H9 (cell line): ENCODE measurements around the gene VPREB3. TPM values are rescaled to one million over a fixed set of nuclear protein-coding genes. Genes with fewer than 3 reads are reported as not detected.

Source experiments
- DNase-seq: peaks from one replicate; pipeline ENCODE4 v3.0.0-alpha.2; 2017
- H2AFZ ChIP-seq: one replicate; pipeline ENCODE4 v1.6.1; 2013; ENCODE audit warnings: mild to moderate bottlenecking, low read length, control low read depth, moderate library complexity
- H2AK5ac ChIP-seq: 2 replicates; pipeline ENCODE4 v1.6.1; 2013; ENCODE audit warnings: low read length, control low read depth, mixed read lengths; ENCODE audit not compliant: insufficient read length
- H2BK120ac ChIP-seq: one replicate; pipeline ENCODE4 v1.6.1; 2013; ENCODE audit warnings: low read depth, mild to moderate bottlenecking, low read length, control low read depth, inconsistent platforms; ENCODE audit not compliant: poor library complexity, severe bottlenecking
- H2BK12ac ChIP-seq: 2 replicates; pipeline ENCODE4 v1.6.1; 2013; ENCODE audit warnings: low read length, control low read depth, mixed read lengths, low read depth; ENCODE audit not compliant: insufficient read length
- H2BK15ac ChIP-seq: 2 replicates; pipeline ENCODE4 v1.6.1; 2013; ENCODE audit warnings: low read depth, low read length, control low read depth
- H2BK20ac ChIP-seq: one replicate; pipeline ENCODE4 v1.6.1; 2013; ENCODE audit warnings: low read depth, mild to moderate bottlenecking, low read length, control low read depth, inconsistent platforms; ENCODE audit not compliant: poor library complexity, severe bottlenecking
- H2BK5ac ChIP-seq: 2 replicates; pipeline ENCODE4 v1.6.1; 2013; ENCODE audit warnings: low read length, control low read depth, mixed read lengths; ENCODE audit not compliant: insufficient read length
- H3K14ac ChIP-seq: 2 replicates; pipeline ENCODE4 v1.6.1; 2013; ENCODE audit warnings: low read length, control low read depth; ENCODE audit not compliant: insufficient read depth
- H3K18ac ChIP-seq: 2 replicates; pipeline ENCODE4 v1.6.1; 2013; ENCODE audit warnings: low read depth, mild to moderate bottlenecking, mixed read lengths, low read length, control low read depth; ENCODE audit not compliant: insufficient read length
- H3K23ac ChIP-seq: 2 replicates; pipeline ENCODE4 v1.6.1; 2013; ENCODE audit warnings: low read length, control low read depth, mixed read lengths, low read depth; ENCODE audit not compliant: insufficient read length
- H3K23me2 ChIP-seq: 2 replicates; pipeline ENCODE4 v1.6.1; 2013; ENCODE audit warnings: low read depth, mild to moderate bottlenecking, mixed read lengths, low read length, control low read depth; ENCODE audit not compliant: insufficient read length, poor library complexity, severe bottlenecking
- H3K27ac ChIP-seq: 2 replicates; pipeline ENCODE4 v1.5.1; 2013; ENCODE audit warnings: low read length, control low read depth, mixed read lengths, low read depth; ENCODE audit not compliant: insufficient read length
- H3K27me3 ChIP-seq: 2 replicates; pipeline ENCODE4 v1.6.1; 2013; ENCODE audit warnings: low read length, control low read depth, inconsistent platforms; ENCODE audit not compliant: insufficient read depth
- H3K4ac ChIP-seq: 2 replicates; pipeline ENCODE4 v1.6.1; 2013; ENCODE audit warnings: low read depth, mild to moderate bottlenecking, control low read depth, inconsistent platforms, low read length, moderate library complexity
- H3K4me1 ChIP-seq: 2 replicates; pipeline ENCODE4 v1.6.1; 2013; ENCODE audit warnings: low read length, control low read depth, inconsistent platforms; ENCODE audit not compliant: insufficient read depth
- H3K4me2 ChIP-seq: 2 replicates; pipeline ENCODE4 v1.6.1; 2013; ENCODE audit warnings: low read length, control low read depth, mixed read lengths; ENCODE audit not compliant: insufficient read length, insufficient read depth
- H3K56ac ChIP-seq: 2 replicates; pipeline ENCODE4 v1.6.1; 2013; ENCODE audit warnings: low read depth, mild to moderate bottlenecking, mixed read lengths, low read length, control low read depth; ENCODE audit not compliant: insufficient read length
- H3K79me1 ChIP-seq: 2 replicates; pipeline ENCODE4 v1.6.1; 2013; ENCODE audit warnings: low read depth, mild to moderate bottlenecking, moderate library complexity, low read length, control low read depth, inconsistent platforms; ENCODE audit not compliant: insufficient read depth, poor library complexity, severe bottlenecking
- H3K79me2 ChIP-seq: 2 replicates; pipeline ENCODE4 v1.6.1; 2013; ENCODE audit warnings: low read length, control low read depth, inconsistent platforms; ENCODE audit not compliant: insufficient read depth
- H3K9ac ChIP-seq: 2 replicates; pipeline ENCODE4 v1.6.1; 2013; ENCODE audit warnings: low read length, control low read depth, mixed read lengths; ENCODE audit not compliant: insufficient read length; ENCODE audit errors: extremely low read depth
- H3K9me3 ChIP-seq: one replicate; pipeline ENCODE4 v1.6.1; 2013; ENCODE audit warnings: low read depth, low read length, inconsistent platforms; ENCODE audit not compliant: control insufficient read depth
- H3T11ph ChIP-seq: one replicate; pipeline ENCODE4 v1.6.1; 2013; ENCODE audit warnings: mild to moderate bottlenecking, low read length, control low read depth, inconsistent platforms
- H4K20me1 ChIP-seq: one replicate; pipeline ENCODE4 v1.6.1; 2013; ENCODE audit not compliant: control insufficient read depth, insufficient read length, insufficient read depth
- H4K5ac ChIP-seq: 2 replicates; pipeline ENCODE4 v1.6.1; 2013; ENCODE audit warnings: low read depth, mild to moderate bottlenecking, mixed read lengths, low read length, control low read depth; ENCODE audit not compliant: insufficient read length
- H4K8ac ChIP-seq: replicated peaks from 2 replicates; pipeline ENCODE4 v1.6.1; 2013; ENCODE audit warnings: low read length, control low read depth, mixed read lengths, low read depth; ENCODE audit not compliant: insufficient read length
- H4K91ac ChIP-seq: 2 replicates; pipeline ENCODE4 v1.6.1; 2013; ENCODE audit warnings: low read depth, mild to moderate bottlenecking, moderate library complexity, mixed read lengths, low read length, control low read depth; ENCODE audit not compliant: insufficient read length
- H3K27ac Mint-ChIP-seq, 3 experiments: 2 replicates in 2 of 3; 3 replicates in 1 of 3; pipeline ENCODE4 v1.8.0; 2020 to 2021; ENCODE audit warnings: mixed read lengths in 3 of 3, mild to moderate bottlenecking in 1 of 3, moderate library complexity in 1 of 3
- H3K27me3 Mint-ChIP-seq: 2 replicates; pipeline ENCODE4 v1.8.0; 2021; ENCODE audit warnings: low read depth, mild to moderate bottlenecking, moderate library complexity, mixed read lengths
- H3K36me3 Mint-ChIP-seq, 3 experiments: 2 replicates in 2 of 3; 3 replicates in 1 of 3; pipeline ENCODE4 v1.8.0; 2020 to 2021; ENCODE audit warnings: low read depth in 3 of 3, mixed read lengths in 3 of 3; ENCODE audit not compliant: insufficient read depth in 1 of 3
- H3K4me1 Mint-ChIP-seq, 2 experiments: 2 replicates each; pipeline ENCODE4 v1.8.0; 2020; ENCODE audit warnings: mixed read lengths in 2 of 2
- H3K4me3 Mint-ChIP-seq, 2 experiments: 2 replicates in 1 of 2; 3 replicates in 1 of 2; pipeline ENCODE4 v1.8.0; 2020 to 2021; ENCODE audit warnings: mild to moderate bottlenecking in 2 of 2, mixed read lengths in 2 of 2, moderate library complexity in 1 of 2
- H3K9me3 Mint-ChIP-seq, 2 experiments: 2 replicates in 1 of 2; 3 replicates in 1 of 2; pipeline ENCODE4 v1.8.0; 2020; ENCODE audit warnings: mild to moderate bottlenecking in 2 of 2, mixed read lengths in 2 of 2, moderate library complexity in 1 of 2
- WGBS: extraction: QIAGEN DNeasy Blood & Tissue Kit; methylation state at CpG from one replicate; pipeline ENCODE4 v1.1.7; 2013; ENCODE audit warnings: missing lambda C conversion rate, low lambda C conversion rate, mixed read lengths; ENCODE audit not compliant: insufficient read length; ENCODE audit errors: extremely low coverage; 5-methylcytosine and 5-hydroxymethylcytosine counted together
- total RNA-seq: library from RNA; stranded (reverse); gene quantifications from 2 replicates; pipeline ENCODE4 v1.2.1, GENCODE V29; 2021
- TF ChIP-seq, protein P1 (sequence below): fragments of 200-600 bp; sonication (generic); conservative IDR thresholded peaks from 3 replicates; pipeline ENCODE4 v1.8.0; 2021; ENCODE audit warnings: antibody characterized with exemption, mild to moderate bottlenecking

The VPREB3 gene
- total RNA-seq, 1 experiment from 2014 or later, result 0.50 TPM

DNA sequence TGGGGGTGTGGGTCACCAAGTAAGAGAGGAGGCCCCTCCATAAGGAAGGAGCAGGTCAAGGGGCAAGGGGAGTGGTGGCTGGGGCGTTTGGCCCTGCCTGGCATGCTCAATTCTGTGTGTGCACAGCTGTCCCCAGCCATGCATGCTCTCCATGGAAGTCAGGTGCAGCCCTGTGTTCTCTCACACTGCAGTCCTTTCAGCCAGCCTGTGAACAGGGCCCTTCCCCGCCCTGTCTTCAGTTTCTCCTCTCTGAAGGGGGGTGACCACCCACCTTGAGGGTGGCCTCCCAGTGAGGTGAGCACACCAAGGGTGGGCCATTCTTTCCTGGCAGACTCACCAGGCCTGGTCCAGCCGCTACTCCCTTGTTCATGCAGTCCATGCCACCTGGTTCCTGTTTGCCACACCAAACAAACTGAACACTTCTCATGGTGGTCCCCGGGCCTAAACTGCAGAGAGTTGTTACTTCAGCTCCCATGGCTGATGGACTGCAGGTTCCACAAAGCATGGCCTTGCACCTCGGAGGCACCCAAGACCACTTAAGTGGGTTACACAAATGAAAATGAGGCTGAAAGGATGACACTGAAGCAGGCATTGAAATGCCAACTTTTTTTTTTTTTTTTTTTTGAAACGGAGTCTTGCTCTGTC, 15.2 kb upstream of the VPREB3 start:
- Histone ChIP-seq H2AK5ac (no peak overlapping the region), H2BK12ac (no peak overlapping the region), H3K27me3 (peaks cover 15% of the 10 kb centered on the region; the same call in 1 of the 2 replicates), H2AFZ (no peak overlapping the region), H4K91ac (no peak overlapping the region), H3K79me1 (no peaks in the 10 kb centered on the region), H4K8ac (no peak overlapping the region), H2BK20ac (no peak overlapping the region), H4K5ac (no peak overlapping the region), H3K79me2 (no peaks in the 10 kb centered on the region), H3K4me2 (no peak overlapping the region), H3K23me2 (peaks cover 14% of the 10 kb centered on the region), H3T11ph (no peak overlapping the region), H3K14ac (no peak overlapping the region), H2BK5ac (no peak overlapping the region), H3K27ac (no peak overlapping the region), H3K4ac (no peak overlapping the region), H2BK15ac (no peak overlapping the region), H3K9me3 (no peaks in the 10 kb centered on the region), H2BK120ac (no peak overlapping the region), H4K20me1 (no peaks in the 10 kb centered on the region), H3K4me1 (no peaks in the 10 kb centered on the region; the same call in 1 of the 2 replicates), H3K56ac (no peak overlapping the region), H3K9ac (no peak overlapping the region), H3K23ac (no peak overlapping the region), H3K18ac (no peak overlapping the region)
- H3K4me3 Mint-ChIP-seq, result no peak overlapping the region; a peak in 1 of 5 replicates
- DNase-seq, result no peak
- H3K4me1 Mint-ChIP-seq, result peaks cover 15 to 39% of the 10 kb centered on the region in 2 experiments
- peaks cover 5 to 10% (median 7%) of the 10 kb centered on the region in 3 experiments; a peak in 4 of 7 replicates for H3K36me3 Mint-ChIP-seq
- H3K9me3 Mint-ChIP-seq, result no peaks in the 10 kb centered on the region
- WGBS, result no CpG with 5 or more reads among the region's 6 CpGs
- H3K27ac Mint-ChIP-seq, result no peak overlapping the region
- TF ChIP-seq, protein P1, sequence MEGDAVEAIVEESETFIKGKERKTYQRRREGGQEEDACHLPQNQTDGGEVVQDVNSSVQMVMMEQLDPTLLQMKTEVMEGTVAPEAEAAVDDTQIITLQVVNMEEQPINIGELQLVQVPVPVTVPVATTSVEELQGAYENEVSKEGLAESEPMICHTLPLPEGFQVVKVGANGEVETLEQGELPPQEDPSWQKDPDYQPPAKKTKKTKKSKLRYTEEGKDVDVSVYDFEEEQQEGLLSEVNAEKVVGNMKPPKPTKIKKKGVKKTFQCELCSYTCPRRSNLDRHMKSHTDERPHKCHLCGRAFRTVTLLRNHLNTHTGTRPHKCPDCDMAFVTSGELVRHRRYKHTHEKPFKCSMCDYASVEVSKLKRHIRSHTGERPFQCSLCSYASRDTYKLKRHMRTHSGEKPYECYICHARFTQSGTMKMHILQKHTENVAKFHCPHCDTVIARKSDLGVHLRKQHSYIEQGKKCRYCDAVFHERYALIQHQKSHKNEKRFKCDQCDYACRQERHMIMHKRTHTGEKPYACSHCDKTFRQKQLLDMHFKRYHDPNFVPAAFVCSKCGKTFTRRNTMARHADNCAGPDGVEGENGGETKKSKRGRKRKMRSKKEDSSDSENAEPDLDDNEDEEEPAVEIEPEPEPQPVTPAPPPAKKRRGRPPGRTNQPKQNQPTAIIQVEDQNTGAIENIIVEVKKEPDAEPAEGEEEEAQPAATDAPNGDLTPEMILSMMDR, result no peak
- H3K27me3 Mint-ChIP-seq, result peaks cover 56% of the 10 kb centered on the region
